GM23248 (cell line): ENCODE results near the gene CHKB. TPM values are rescaled to one million over a fixed set of nuclear protein-coding genes. Genes with fewer than 3 reads are reported as not detected.

ENCODE experiments used
- DNase-seq: peaks from one replicate; pipeline ENCODE4 v3.0.0-alpha.2; 2015
- H2AFZ ChIP-seq: fragments of 200-600 bp; sonication (generic); 2 replicates; pipeline ENCODE4 v1.6.1; 2016; ENCODE audit warnings: antibody characterized with exemption
- H3F3A ChIP-seq: fragments of 200-600 bp; sonication (generic); 2 replicates; pipeline ENCODE4 v1.6.1; 2016; ENCODE audit warnings: mild to moderate bottlenecking, antibody characterized with exemption, mixed run types; ENCODE audit not compliant: insufficient read depth
- H3K27ac ChIP-seq: fragments of 200-600 bp; sonication (generic); 2 replicates; pipeline ENCODE4 v1.5.1; 2016; ENCODE audit warnings: mild to moderate bottlenecking
- H3K27me3 ChIP-seq: fragments of 200-600 bp; sonication (generic); replicated peaks from 2 replicates; pipeline ENCODE4 v1.6.1; 2016; ENCODE audit warnings: mild to moderate bottlenecking; ENCODE audit not compliant: insufficient read depth
- H3K36me3 ChIP-seq: fragments of 200-600 bp; sonication (generic); 2 replicates; pipeline ENCODE4 v1.6.1; 2016; ENCODE audit warnings: low read depth, mild to moderate bottlenecking
- H3K4me1 ChIP-seq: fragments of 200-600 bp; sonication (generic); 2 replicates; pipeline ENCODE4 v1.6.1; 2016; ENCODE audit warnings: mild to moderate bottlenecking; ENCODE audit not compliant: insufficient read depth
- H3K4me2 ChIP-seq: fragments of 200-600 bp; sonication (generic); one replicate; pipeline ENCODE4 v1.6.1; 2016; ENCODE audit warnings: mild to moderate bottlenecking; ENCODE audit not compliant: unreplicated experiment
- H3K4me3 ChIP-seq: fragments of 200-600 bp; sonication (generic); 2 replicates; pipeline ENCODE4 v1.5.1; 2016; ENCODE audit warnings: mild to moderate bottlenecking
- H3K79me2 ChIP-seq: fragments of 200-600 bp; sonication (generic); 2 replicates; pipeline ENCODE4 v1.6.1; 2016; ENCODE audit warnings: mild to moderate bottlenecking; ENCODE audit not compliant: insufficient read depth
- H3K9ac ChIP-seq: fragments of 200-600 bp; sonication (generic); 2 replicates; pipeline ENCODE4 v1.6.1; 2016; ENCODE audit warnings: mild to moderate bottlenecking
- H3K9me2 ChIP-seq: fragments of 200-600 bp; sonication (generic); 2 replicates; pipeline ENCODE4 v1.6.1; 2016; ENCODE audit warnings: mixed run types, mild to moderate bottlenecking, moderate library complexity; ENCODE audit not compliant: insufficient read depth
- H3K9me3 ChIP-seq: fragments of 200-600 bp; sonication (generic); one replicate; pipeline ENCODE4 v1.6.1; 2017; ENCODE audit warnings: low read depth
- H4K20me1 ChIP-seq: fragments of 200-600 bp; sonication (generic); 2 replicates; pipeline ENCODE4 v1.6.0; 2016; ENCODE audit not compliant: insufficient read depth
- EZH2 ChIP-seq: fragments of 200-600 bp; sonication (generic); IDR thresholded peaks from 2 replicates; pipeline ENCODE4 v1.6.1; 2018; ENCODE audit warnings: antibody characterized with exemption, mild to moderate bottlenecking; ENCODE audit not compliant: insufficient read depth, poor library complexity, severe bottlenecking
- EZH2phosphoT487 ChIP-seq: fragments of 200-600 bp; sonication (generic); IDR thresholded peaks from 2 replicates; pipeline ENCODE4 v1.6.1; 2018; ENCODE audit warnings: antibody characterized with exemption, moderate library complexity, mild to moderate bottlenecking, low read depth; ENCODE audit not compliant: insufficient read depth
- WGBS, 2 experiments: methylation state at CpG; one replicate each; pipeline ENCODE4 v1.1.6; 2015 to 2017; ENCODE audit warnings: low lambda C conversion rate in 2 of 2, low coverage in 1 of 2; ENCODE audit errors: missing lambda C conversion rate in 2 of 2; 5-methylcytosine and 5-hydroxymethylcytosine counted together
- in situ Hi-C: fragments of 300-500 bp; cut with MboI; formaldehyde crosslinking; loops from 2 replicates; pipeline ENCODE4 v1.15.0; 2020
- polyA plus RNA-seq: library from polyadenylated mRNA; unstranded; fragments of >200 nt; fragmentation: Nextera tagmentation; extraction: Ambion mirVana; gene quantifications from 2 replicates; pipeline ENCODE4 v1.2.1, GENCODE V29; 2016
- total RNA-seq: library from RNA; depleted of rRNA; stranded (reverse); fragments of >200 nt; shearing (Covaris generic); gene quantifications from 2 replicates; pipeline ENCODE4 v1.2.3, GENCODE V29; 2014

CHKB gene
- total and polyA plus RNA-seq, 2 experiments from 2014 or later, result 41.3 to 41.7 TPM

DNA sequence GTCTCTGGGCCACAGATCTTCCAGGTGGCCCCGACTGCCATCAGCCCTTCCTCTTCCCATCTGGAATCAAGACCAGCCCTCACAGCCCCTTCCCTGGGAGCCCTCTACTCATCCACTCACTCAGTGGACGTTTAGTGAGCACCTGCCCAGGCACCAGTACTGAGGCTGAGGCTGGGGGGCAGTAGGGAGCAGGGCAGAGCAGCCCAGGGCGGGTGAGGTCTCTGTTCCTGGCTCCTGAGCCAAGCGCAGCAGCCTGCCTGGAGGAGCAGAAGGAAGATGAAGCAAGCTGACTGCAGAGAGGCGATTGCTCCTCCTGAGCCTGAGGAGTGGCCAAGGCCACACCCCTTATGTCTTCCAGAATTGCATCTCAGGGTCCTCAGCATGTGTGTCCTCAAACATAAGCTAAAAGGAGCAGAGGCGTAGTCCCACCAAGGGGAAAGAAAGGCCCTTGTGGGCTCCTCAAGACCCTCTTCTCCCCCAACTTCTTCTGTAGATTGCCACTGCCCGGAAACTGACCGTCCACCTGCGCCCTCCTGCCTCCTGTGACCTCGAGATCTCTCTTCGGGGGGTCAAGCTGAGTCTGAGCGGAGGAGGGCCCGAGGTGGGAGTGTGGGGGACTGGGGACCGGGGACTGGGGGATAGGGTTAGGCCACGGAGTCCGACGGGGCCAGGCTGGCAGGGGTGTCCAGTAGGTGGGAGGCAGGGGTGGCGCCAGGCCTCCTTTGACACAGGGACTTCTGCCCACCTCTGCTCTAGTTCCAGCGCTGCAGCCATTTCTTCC is 23.7 kb upstream of the CHKB start:
- TF ChIP-seq EZH2phosphoT487, result no peak
- no peak for TF ChIP-seq EZH2
- no peaks in the 10 kb centered on the region for H3K9me2 ChIP-seq
- no peaks in the 10 kb centered on the region for H3F3A ChIP-seq
- no peaks in the 10 kb centered on the region for H4K20me1 ChIP-seq
- peaks cover 9% of the 10 kb centered on the region for H3K27me3 ChIP-seq
- in situ Hi-C loops, result no loop called here
- no peak overlapping the region for H3K4me3 ChIP-seq
- 65 to 73% methylated on average over 13 to 19 of the region's 19 CpGs for WGBS, 2 experiments
- no peak for DNase-seq
- no peaks in the 10 kb centered on the region for H3K9me3 ChIP-seq
- no peaks in the 10 kb centered on the region for H3K4me1 ChIP-seq
- no peaks in the 10 kb centered on the region for H3K36me3 ChIP-seq
- no peaks in the 10 kb centered on the region for H3K79me2 ChIP-seq
- no peak overlapping the region for H2AFZ ChIP-seq
- no peak overlapping the region for H3K4me2 ChIP-seq
- no peak overlapping the region for H3K9ac ChIP-seq
- H3K27ac ChIP-seq, result no peak overlapping the region

DNA sequence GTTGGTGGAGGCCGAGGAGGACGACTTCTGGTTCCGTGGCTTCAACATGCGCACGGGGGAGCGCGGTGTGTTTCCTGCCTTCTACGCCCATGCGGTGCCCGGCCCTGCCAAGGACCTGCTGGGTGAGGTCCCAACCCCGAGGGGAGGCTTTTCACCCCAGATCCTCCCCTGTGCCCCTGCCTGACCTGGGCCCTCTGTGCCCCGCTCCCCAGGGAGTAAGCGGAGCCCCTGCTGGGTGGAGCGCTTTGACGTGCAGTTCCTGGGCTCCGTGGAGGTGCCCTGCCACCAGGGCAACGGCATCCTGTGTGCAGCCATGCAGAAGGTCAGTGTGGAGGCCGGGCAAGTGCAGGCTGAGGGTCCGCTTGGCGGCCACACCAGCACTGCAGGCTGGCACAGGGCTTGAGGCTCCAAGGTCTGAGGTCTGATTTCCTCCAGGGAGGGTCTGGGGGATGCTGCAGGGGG is 23.0 kb upstream of the CHKB start:
- no peak overlapping the region for H3K9ac ChIP-seq
- no peaks in the 10 kb centered on the region for H3K36me3 ChIP-seq
- DNase-seq, result no peak
- no peaks in the 10 kb centered on the region for H4K20me1 ChIP-seq
- H3K27me3 ChIP-seq, result peaks cover 9% of the 10 kb centered on the region
- in situ Hi-C loops, result no loop called here
- H3K4me2 ChIP-seq, result no peak overlapping the region
- TF ChIP-seq EZH2, result no peak
- TF ChIP-seq EZH2phosphoT487, result no peak
- 81 to 86% methylated on average over 17 to 20 of the region's 20 CpGs for WGBS, 2 experiments
- H3F3A ChIP-seq, result no peaks in the 10 kb centered on the region
- H3K4me1 ChIP-seq, result no peaks in the 10 kb centered on the region
- H3K4me3 ChIP-seq, result no peak overlapping the region
- H3K79me2 ChIP-seq, result no peaks in the 10 kb centered on the region
- no peaks in the 10 kb centered on the region for H3K9me2 ChIP-seq
- no peak overlapping the region for H2AFZ ChIP-seq
- no peaks in the 10 kb centered on the region for H3K9me3 ChIP-seq
- H3K27ac ChIP-seq, result no peak overlapping the region

DNA sequence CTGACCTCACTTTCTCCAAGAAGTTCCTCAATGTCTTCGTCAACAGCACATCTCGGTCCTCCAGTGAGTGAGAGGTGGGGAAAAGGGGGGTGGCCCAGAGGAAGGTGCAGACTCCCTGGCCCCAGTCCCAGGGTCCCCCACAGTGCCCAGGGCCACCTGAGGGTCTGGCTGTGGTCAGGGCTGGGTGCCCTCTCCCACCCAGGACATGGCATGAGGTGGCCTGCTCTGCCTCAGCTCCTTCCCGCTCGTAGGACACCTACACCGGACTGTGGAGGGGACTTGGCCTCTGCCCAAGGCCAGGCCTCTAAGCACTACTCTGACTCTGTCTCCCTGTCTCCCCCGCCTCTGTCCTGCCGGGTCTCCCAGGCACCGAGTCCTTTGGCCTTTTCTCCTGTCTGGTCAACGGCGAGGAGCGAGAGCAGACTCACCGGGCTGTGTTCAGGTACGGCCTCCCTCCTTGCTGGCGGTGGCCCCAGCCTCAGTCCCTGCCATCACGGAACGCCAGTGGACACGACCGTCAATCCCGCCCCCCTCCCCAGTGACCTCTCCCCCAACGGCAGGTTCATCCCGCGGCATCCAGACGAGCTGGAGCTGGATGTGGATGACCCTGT is 22.5 kb upstream of the CHKB start:
- TF ChIP-seq EZH2, result no peak
- Histone ChIP-seq H3K79me2 (no peaks in the 10 kb centered on the region), H3K9ac (no peak overlapping the region), H3K9me2 (no peaks in the 10 kb centered on the region), H4K20me1 (no peaks in the 10 kb centered on the region), H3K36me3 (no peaks in the 10 kb centered on the region), H3K4me1 (no peaks in the 10 kb centered on the region), H3K4me3 (no peak overlapping the region), H2AFZ (no peak overlapping the region), H3K27me3 (peaks cover 9% of the 10 kb centered on the region), H3K4me2 (no peak overlapping the region), H3F3A (no peaks in the 10 kb centered on the region), H3K9me3 (no peaks in the 10 kb centered on the region), H3K27ac (no peak overlapping the region)
- no peak for DNase-seq
- WGBS, 2 experiments, result 78 to 85% methylated on average over 15 to 23 of the region's 23 CpGs
- in situ Hi-C loops, result no loop called here

DNA sequence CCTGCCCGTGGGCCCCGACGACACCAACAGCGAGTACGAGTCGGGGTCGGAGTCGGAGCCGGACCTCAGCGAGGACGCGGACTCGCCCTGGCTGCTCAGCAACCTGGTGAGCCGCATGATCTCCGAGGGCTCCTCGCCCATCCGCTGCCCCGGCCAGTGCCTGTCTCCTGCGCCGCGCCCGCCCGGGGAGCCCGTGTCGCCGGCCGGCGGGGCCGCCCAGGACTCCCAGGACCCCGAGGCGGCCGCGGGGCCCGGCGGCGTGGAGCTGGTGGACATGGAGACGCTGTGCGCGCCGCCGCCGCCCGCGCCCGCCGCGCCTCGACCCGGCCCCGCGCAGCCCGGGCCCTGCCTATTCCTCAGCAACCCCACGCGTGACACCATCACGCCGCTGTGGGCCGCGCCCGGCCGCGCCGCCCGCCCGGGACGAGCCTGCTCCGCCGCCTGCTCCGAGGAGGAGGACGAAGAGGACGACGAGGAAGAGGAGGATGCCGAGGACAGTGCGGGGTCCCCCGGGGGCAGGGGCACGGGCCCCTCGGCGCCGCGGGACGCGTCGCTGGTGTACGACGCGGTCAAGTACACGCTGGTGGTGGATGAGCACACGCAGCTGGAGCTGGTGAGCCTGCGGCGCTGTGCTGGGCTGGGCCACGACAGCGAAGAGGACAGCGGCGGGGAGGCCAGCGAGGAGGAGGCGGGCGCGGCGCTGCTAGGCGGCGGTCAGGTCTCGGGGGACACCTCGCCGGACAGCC is 21.8 kb upstream of the CHKB start:
- no peak overlapping the region for H3K4me3 ChIP-seq
- no peak overlapping the region for H3K4me2 ChIP-seq
- no peaks in the 10 kb centered on the region for H3K79me2 ChIP-seq
- no peaks in the 10 kb centered on the region for H3F3A ChIP-seq
- no peak overlapping the region for H2AFZ ChIP-seq
- in situ Hi-C loops, result no loop called here
- DNase-seq, result no peak
- H3K9ac ChIP-seq, result no peak overlapping the region
- TF ChIP-seq EZH2 (no peak), EZH2phosphoT487 (no peak)
- no peaks in the 10 kb centered on the region for H3K36me3 ChIP-seq
- H3K27me3 ChIP-seq, result peaks cover 9% of the 10 kb centered on the region
- no peaks in the 10 kb centered on the region for H3K4me1 ChIP-seq
- H3K9me2 ChIP-seq, result no peaks in the 10 kb centered on the region
- H3K9me3 ChIP-seq, result no peaks in the 10 kb centered on the region
- 53 to 66% methylated on average over 39 to 80 of the region's 103 CpGs for WGBS, 2 experiments
- H4K20me1 ChIP-seq, result no peaks in the 10 kb centered on the region
- no peak overlapping the region for H3K27ac ChIP-seq
